Naive thymus-derived CD8-positive, alpha-beta T cell (primary cell): ENCODE measurements around the gene LDLRAD4. TPM values are rescaled to one million over a fixed set of nuclear protein-coding genes. Genes with fewer than 3 reads are reported as not detected.

Source experiments
- ATAC-seq, 2 donors: fragments of 150-1000 bp; cut with Tn5 transposase in 1 of 2; sonication (Bioruptor Pico), chemical (Tn5 transposase) in 1 of 2; 1 replicate in 1 of 2; 2 replicates in 1 of 2; pipeline ENCODE4 v1.10.0; 2021; ENCODE audit warnings: mild to moderate bottlenecking in 2 of 2, moderate library complexity in 2 of 2
- POLR2A ChIA-PET: fragments of 350-600 bp; sonication (Branson Sonifier 250); formaldehyde crosslinking; loops from one replicate; lab custom pipeline; 2021; ENCODE audit warnings: antibody characterized with exemption; lab: Charles Lee
- DNase-seq, 10 donors: peaks; one replicate each; pipeline versions ENCODE4 v3.0.0 to v3.0.0-alpha.2; 2020 to 2022
- H3K27ac Mint-ChIP-seq, 10 donors: one replicate each; pipeline ENCODE4 v1.8.0; 2020 to 2022; ENCODE audit warnings: mild to moderate bottlenecking in 10 of 10, mixed read lengths in 10 of 10, moderate library complexity in 4 of 10, inconsistent platforms in 1 of 10
- H3K27me3 Mint-ChIP-seq, 5 donors: one replicate each; pipeline ENCODE4 v1.8.0; 2021 to 2022; ENCODE audit warnings: mixed read lengths in 5 of 5
- H3K36me3 Mint-ChIP-seq, 3 donors: one replicate each; pipeline ENCODE4 v1.8.0; 2020 to 2022; ENCODE audit warnings: mixed read lengths in 3 of 3, mild to moderate bottlenecking in 2 of 3, inconsistent platforms in 1 of 3
- H3K4me1 Mint-ChIP-seq, 4 donors: one replicate each; pipeline ENCODE4 v1.8.0; 2021 to 2022; ENCODE audit warnings: mixed read lengths in 4 of 4
- H3K4me3 Mint-ChIP-seq, 10 donors: one replicate each; pipeline ENCODE4 v1.8.0; 2020 to 2022; ENCODE audit warnings: mild to moderate bottlenecking in 10 of 10, mixed read lengths in 10 of 10, moderate library complexity in 6 of 10, inconsistent platforms in 1 of 10
- H3K9me3 Mint-ChIP-seq, 9 donors: one replicate each; pipeline ENCODE4 v1.8.0; 2020 to 2022; ENCODE audit warnings: mixed read lengths in 9 of 9, mild to moderate bottlenecking in 3 of 9, inconsistent platforms in 1 of 9, moderate library complexity in 1 of 9
- polyA plus RNA-seq, 3 donors: library from polyadenylated mRNA; unstranded; fragments of 300-500 nt; fragmentation: Illumina TruSeq; gene quantifications; one replicate each; pipeline ENCODE4 v1.2.3, GENCODE V29; 2021
- total RNA-seq, 8 experiments: library from RNA in 2 of 8; stranded (reverse) in 2 of 8; gene quantifications; one replicate each; pipeline ENCODE4 v1.2.3 and lab custom pipeline; 2021 to 2026

Gene LDLRAD4
- total and polyA plus RNA-seq, 5 experiments from 2014 or later, result 11.4 to 56.8 (median 17.6) TPM

- Mint-ChIP-seq H3K4me1 (peaks cover 27 to 55% (median 51%) of the 10 kb centered on the region in 4 donors), H3K9me3 (no peaks in the 10 kb centered on the region), H3K4me3 (peak overlapping the region; percentile 81 to 93 (median 87)), H3K27me3 (peaks cover 0 to 20% (median 0%) of the 10 kb centered on the region in 5 donors), H3K36me3 (peaks cover 0 to 2% (median 0%) of the 10 kb centered on the region in 3 donors), H3K27ac (peak overlapping the region; percentile 1 to 97 (median 82))
- ATAC-seq, result no peak
- DNase-seq, result peak in 4 of 10 donors; percentile 11 to 36 (median 23)
- POLR2A ChIA-PET, result interaction anchor here (0.8 to 1.7 kb wide), 2 partner anchors 47 to 310 kb away, joined by 3 to 4 read pairs; no protein-coding TSS in a partner anchor
Measured at GRCh38 chr18:13220361-13220991, 1.9 kb downstream of the LDLRAD4 start.

GRCh38 chr18:13221869-13222855 is 3.6 kb downstream of the LDLRAD4 start:
- H3K36me3 Mint-ChIP-seq, result peaks cover 0 to 4% (median 0%) of the 10 kb centered on the region in 3 donors
- DNase-seq (peak in 1 of 10 donors; percentile 19), ATAC-seq (no peak)
- no peaks in the 10 kb centered on the region for H3K9me3 Mint-ChIP-seq
- H3K27ac Mint-ChIP-seq, result peak overlapping the region in 8 of 10 donors; percentile 34 to 82 (median 74)
- POLR2A ChIA-PET, result no interaction called here
- H3K4me3 Mint-ChIP-seq, result peak overlapping the region in 8 of 10 donors; percentile 25 to 69 (median 39)
- H3K27me3 Mint-ChIP-seq, result peaks cover 0 to 12% (median 0%) of the 10 kb centered on the region in 5 donors
- peaks cover 24 to 45% (median 40%) of the 10 kb centered on the region in 4 donors for H3K4me1 Mint-ChIP-seq

- POLR2A ChIA-PET, result no interaction called here
Measured at GRCh38 chr18:13222856-13223281, 4.3 kb downstream of the LDLRAD4 start.

GRCh38 chr18:13223311-13224143 is 5.0 kb downstream of the LDLRAD4 start:
- Mint-ChIP-seq H3K4me3 (peak overlapping the region in 5 of 10 donors; percentile 8 to 68 (median 38)), H3K36me3 (peaks cover 0 to 4% (median 2%) of the 10 kb centered on the region in 3 donors), H3K27ac (peak overlapping the region in 6 of 10 donors; percentile 29 to 82 (median 76)), H3K4me1 (peaks cover 24 to 47% (median 40%) of the 10 kb centered on the region in 4 donors), H3K9me3 (no peaks in the 10 kb centered on the region), H3K27me3 (peaks cover 0 to 12% (median 0%) of the 10 kb centered on the region in 5 donors)
- no peak for DNase-seq
- no peak for ATAC-seq
- POLR2A ChIA-PET, result interaction anchor here (0.5 kb wide), 1 partner anchor 52 kb away, joined by 3 read pairs; no protein-coding TSS in a partner anchor

More at GRCh38 chr18:13222856-13223281, 4.3 kb downstream of the LDLRAD4 start:
- H3K9me3 Mint-ChIP-seq, result no peaks in the 10 kb centered on the region
- ATAC-seq (no peak), DNase-seq (no peak)
- peaks cover 24 to 45% (median 40%) of the 10 kb centered on the region in 4 donors for H3K4me1 Mint-ChIP-seq
- peak overlapping the region in 8 of 10 donors; percentile 29 to 82 (median 72) for H3K27ac Mint-ChIP-seq
- H3K27me3 Mint-ChIP-seq, result peaks cover 0 to 12% (median 0%) of the 10 kb centered on the region in 5 donors
- peak overlapping the region in 8 of 10 donors; percentile 25 to 69 (median 39) for H3K4me3 Mint-ChIP-seq
- H3K36me3 Mint-ChIP-seq, result peaks cover 0 to 4% (median 2%) of the 10 kb centered on the region in 3 donors

GRCh38 chr18:13225261-13225660 is 6.7 kb downstream of the LDLRAD4 start:
- no peak overlapping the region for H3K4me3 Mint-ChIP-seq
- H3K27me3 Mint-ChIP-seq, result peaks cover 0 to 8% (median 0%) of the 10 kb centered on the region in 5 donors
- H3K36me3 Mint-ChIP-seq, result peaks cover 0 to 7% (median 6%) of the 10 kb centered on the region in 3 donors
- peaks cover 22 to 46% (median 30%) of the 10 kb centered on the region in 4 donors for H3K4me1 Mint-ChIP-seq
- H3K9me3 Mint-ChIP-seq, result no peaks in the 10 kb centered on the region
- no peak overlapping the region for H3K27ac Mint-ChIP-seq
- no peak for ATAC-seq
- DNase-seq, result no peak
- POLR2A ChIA-PET, result interaction anchor here (0.7 kb wide), 1 partner anchor 874 kb away, joined by 3 read pairs; no protein-coding TSS in a partner anchor

GRCh38 chr18:13226533-13227144 is 8.1 kb downstream of the LDLRAD4 start:
- POLR2A ChIA-PET, result no interaction called here
- H3K4me3 Mint-ChIP-seq, result no peak overlapping the region
- DNase-seq (no peak), ATAC-seq (no peak)
- H3K27me3 Mint-ChIP-seq, result peaks cover 0 to 3% (median 0%) of the 10 kb centered on the region in 5 donors
- H3K27ac Mint-ChIP-seq, result peak overlapping the region in 1 of 10 donors; percentile 51
- H3K4me1 Mint-ChIP-seq, result peaks cover 9 to 32% (median 19%) of the 10 kb centered on the region in 4 donors
- peaks cover 0 to 7% (median 6%) of the 10 kb centered on the region in 3 donors for H3K36me3 Mint-ChIP-seq
- H3K9me3 Mint-ChIP-seq, result no peaks in the 10 kb centered on the region

GRCh38 chr18:13227910-13228309 is 9.3 kb downstream of the LDLRAD4 start:
- Mint-ChIP-seq H3K4me1 (peaks cover 3 to 25% (median 18%) of the 10 kb centered on the region in 4 donors), H3K36me3 (peaks cover 0 to 7% (median 6%) of the 10 kb centered on the region in 3 donors), H3K9me3 (no peaks in the 10 kb centered on the region), H3K27me3 (no peaks in the 10 kb centered on the region), H3K4me3 (no peak overlapping the region), H3K27ac (no peak overlapping the region)
- DNase-seq (no peak), ATAC-seq (no peak)
- POLR2A ChIA-PET, result no interaction called here

- Mint-ChIP-seq H3K36me3 (peaks cover 0 to 6% (median 4%) of the 10 kb centered on the region in 3 donors), H3K9me3 (no peaks in the 10 kb centered on the region), H3K27ac (peak overlapping the region in 5 of 10 donors; percentile 22 to 80 (median 51)), H3K27me3 (no peaks in the 10 kb centered on the region), H3K4me3 (no peak overlapping the region), H3K4me1 (peaks cover 0 to 20% (median 13%) of the 10 kb centered on the region in 4 donors)
- POLR2A ChIA-PET, result interaction anchor here (0.8 kb wide), 1 partner anchor 32 kb away, joined by 3 read pairs; no protein-coding TSS in a partner anchor
- no peak for ATAC-seq
- DNase-seq, result no peak
Measured at GRCh38 chr18:13229001-13229671, 10.6 kb downstream of the LDLRAD4 start.

- Mint-ChIP-seq H3K4me3 (no peak overlapping the region), H3K4me1 (peaks cover 0 to 20% (median 14%) of the 10 kb centered on the region in 4 donors), H3K27me3 (no peaks in the 10 kb centered on the region), H3K36me3 (peaks cover 0 to 6% (median 4%) of the 10 kb centered on the region in 3 donors), H3K27ac (peak overlapping the region in 1 of 10 donors; percentile 3), H3K9me3 (no peaks in the 10 kb centered on the region)
- ATAC-seq (no peak), DNase-seq (no peak)
- POLR2A ChIA-PET, result no interaction called here
Measured at GRCh38 chr18:13231151-13231550, 12.6 kb downstream of the LDLRAD4 start.

- peaks cover 0 to 6% (median 2%) of the 10 kb centered on the region in 3 donors for H3K36me3 Mint-ChIP-seq
- H3K27ac Mint-ChIP-seq, result peak overlapping the region in 2 of 10 donors; percentile 43 to 71
- no peaks in the 10 kb centered on the region for H3K9me3 Mint-ChIP-seq
- POLR2A ChIA-PET, result no interaction called here
- ATAC-seq (no peak), DNase-seq (no peak)
- no peak overlapping the region for H3K4me3 Mint-ChIP-seq
- no peaks in the 10 kb centered on the region for H3K27me3 Mint-ChIP-seq
- peaks cover 0 to 24% (median 14%) of the 10 kb centered on the region in 4 donors for H3K4me1 Mint-ChIP-seq
Measured at GRCh38 chr18:13232086-13232917, 13.7 kb downstream of the LDLRAD4 start.
